ENCODE results near the gene DHFR. TPM values are rescaled to one million over a fixed set of nuclear protein-coding genes. Genes with fewer than 3 reads are reported as not detected.

The DHFR gene
- total RNA-seq, 1 experiment from 2014 or later: 72.2 TPM

DNA sequence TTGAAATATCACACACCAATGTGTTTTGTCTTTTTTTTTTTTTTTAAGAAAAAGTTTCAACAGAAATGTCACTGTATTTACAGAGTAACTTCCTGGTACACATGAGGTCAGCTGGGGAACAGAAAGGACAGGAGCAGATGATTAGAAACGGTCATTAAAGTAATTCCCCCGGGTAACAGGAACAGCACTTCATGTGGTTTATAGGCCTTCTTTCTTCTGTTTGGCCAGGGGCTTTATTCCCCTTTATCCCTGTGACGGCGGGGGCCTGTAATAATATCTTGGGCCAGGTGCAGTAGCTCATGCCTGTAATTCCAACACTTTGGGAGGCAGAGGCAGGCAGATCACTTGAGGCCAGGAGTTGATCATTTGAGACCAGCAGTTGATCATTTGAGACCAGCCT lies 30.8 kb downstream of the DHFR start:
- H3K79me1 ChIP-seq (ENCODE audit: insufficient read depth, low read depth, low read length, poor library complexity, severe bottlenecking): no peaks in the 10 kb centered on the region
- H3K56ac ChIP-seq (ENCODE audit: insufficient read length, low read depth, low read length): no peak overlapping the region
- no CpG with 5 or more reads among the region's 4 CpGs for WGBS (ENCODE audit: extremely low coverage, insufficient read length, low lambda C conversion rate)
- no peaks in the 10 kb centered on the region for H3K23me2 ChIP-seq (ENCODE audit: insufficient read length, low read depth, low read length, poor library complexity, severe bottlenecking)
- no peak overlapping the region for H2AK5ac ChIP-seq (ENCODE audit: insufficient read length, low read length)
- Mint-ChIP-seq H3K27ac (peak overlapping the region in 1 of 3 experiments; percentile 18; a peak in 1 of 7 replicates), H3K4me1 (0 out of 4 replicates have a peak, but pooled peaks cover 3% of the 10 kb centered on the region in 2 experiments), H3K27me3 (ENCODE audit: low read depth) (no peaks in the 10 kb centered on the region), H3K9me3 (no peaks in the 10 kb centered on the region; a peak in 1 of 5 replicates), H3K36me3 (ENCODE audit: insufficient read depth in 1 of 3, low read depth in 3 of 3) (peaks cover 0 to 5% (median 0%) of the 10 kb centered on the region in 3 experiments; a peak in 4 of 7 replicates), H3K4me3 (no peak overlapping the region)
- H3K27ac ChIP-seq (ENCODE audit: insufficient read length, low read depth, low read length): no peak overlapping the region
- no peaks in the 10 kb centered on the region for H3K9me3 ChIP-seq (ENCODE audit: control insufficient read depth, low read depth, low read length)
- H2BK5ac ChIP-seq (ENCODE audit: insufficient read length, low read length): no peak overlapping the region
- no peak overlapping the region for H3K9ac ChIP-seq (ENCODE audit: extremely low read depth, insufficient read length, low read length)
- DNase-seq: no peak
- no peaks in the 10 kb centered on the region for H3K4me1 ChIP-seq (ENCODE audit: insufficient read depth, low read length)
- H3T11ph ChIP-seq (ENCODE audit: low read length): no peak overlapping the region
- no peaks in the 10 kb centered on the region for H4K20me1 ChIP-seq (ENCODE audit: control insufficient read depth, insufficient read depth, insufficient read length)
- H2BK120ac ChIP-seq (ENCODE audit: low read depth, low read length, poor library complexity, severe bottlenecking): no peak overlapping the region
- H4K5ac ChIP-seq (ENCODE audit: insufficient read length, low read depth, low read length): no peak overlapping the region
- no peak overlapping the region for H3K23ac ChIP-seq (ENCODE audit: insufficient read length, low read depth, low read length)
- H4K8ac ChIP-seq (replicated peaks; ENCODE audit: insufficient read length, low read depth, low read length): no peak overlapping the region
- H2BK12ac ChIP-seq (ENCODE audit: insufficient read length, low read depth, low read length): no peak overlapping the region
- H2BK15ac ChIP-seq (ENCODE audit: low read depth, low read length): no peak overlapping the region
- H3K14ac ChIP-seq (ENCODE audit: insufficient read depth, low read length): no peak overlapping the region
- no peak overlapping the region for H3K18ac ChIP-seq (ENCODE audit: insufficient read length, low read depth, low read length)
- H3K4ac ChIP-seq (ENCODE audit: low read depth, low read length): no peak overlapping the region
- H4K91ac ChIP-seq (ENCODE audit: insufficient read length, low read depth, low read length): no peak overlapping the region
- no peaks in the 10 kb centered on the region for H3K27me3 ChIP-seq (ENCODE audit: insufficient read depth, low read length)
- H2BK20ac ChIP-seq (ENCODE audit: low read depth, low read length, poor library complexity, severe bottlenecking): no peak overlapping the region
- no peak overlapping the region for H3K4me2 ChIP-seq (ENCODE audit: insufficient read depth, insufficient read length, low read length)
- TF ChIP-seq, protein P1, sequence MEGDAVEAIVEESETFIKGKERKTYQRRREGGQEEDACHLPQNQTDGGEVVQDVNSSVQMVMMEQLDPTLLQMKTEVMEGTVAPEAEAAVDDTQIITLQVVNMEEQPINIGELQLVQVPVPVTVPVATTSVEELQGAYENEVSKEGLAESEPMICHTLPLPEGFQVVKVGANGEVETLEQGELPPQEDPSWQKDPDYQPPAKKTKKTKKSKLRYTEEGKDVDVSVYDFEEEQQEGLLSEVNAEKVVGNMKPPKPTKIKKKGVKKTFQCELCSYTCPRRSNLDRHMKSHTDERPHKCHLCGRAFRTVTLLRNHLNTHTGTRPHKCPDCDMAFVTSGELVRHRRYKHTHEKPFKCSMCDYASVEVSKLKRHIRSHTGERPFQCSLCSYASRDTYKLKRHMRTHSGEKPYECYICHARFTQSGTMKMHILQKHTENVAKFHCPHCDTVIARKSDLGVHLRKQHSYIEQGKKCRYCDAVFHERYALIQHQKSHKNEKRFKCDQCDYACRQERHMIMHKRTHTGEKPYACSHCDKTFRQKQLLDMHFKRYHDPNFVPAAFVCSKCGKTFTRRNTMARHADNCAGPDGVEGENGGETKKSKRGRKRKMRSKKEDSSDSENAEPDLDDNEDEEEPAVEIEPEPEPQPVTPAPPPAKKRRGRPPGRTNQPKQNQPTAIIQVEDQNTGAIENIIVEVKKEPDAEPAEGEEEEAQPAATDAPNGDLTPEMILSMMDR (conservative IDR thresholded peaks at IDR 0.05): no peak
- H3K79me2 ChIP-seq (ENCODE audit: insufficient read depth, low read length): no peaks in the 10 kb centered on the region
- no peak overlapping the region for H2AFZ ChIP-seq (ENCODE audit: low read length)
